DMS53 treated with DMSO at 0.1 percent for 48 hours (cell line): ENCODE results near the gene CD44.

Experiments used
- DNase-seq: peaks from one replicate; lab custom pipeline; 2025; ENCODE audit not compliant: unreplicated experiment; lab: John Stamatoyannopoulos, UW

Gene CD44

DNA sequence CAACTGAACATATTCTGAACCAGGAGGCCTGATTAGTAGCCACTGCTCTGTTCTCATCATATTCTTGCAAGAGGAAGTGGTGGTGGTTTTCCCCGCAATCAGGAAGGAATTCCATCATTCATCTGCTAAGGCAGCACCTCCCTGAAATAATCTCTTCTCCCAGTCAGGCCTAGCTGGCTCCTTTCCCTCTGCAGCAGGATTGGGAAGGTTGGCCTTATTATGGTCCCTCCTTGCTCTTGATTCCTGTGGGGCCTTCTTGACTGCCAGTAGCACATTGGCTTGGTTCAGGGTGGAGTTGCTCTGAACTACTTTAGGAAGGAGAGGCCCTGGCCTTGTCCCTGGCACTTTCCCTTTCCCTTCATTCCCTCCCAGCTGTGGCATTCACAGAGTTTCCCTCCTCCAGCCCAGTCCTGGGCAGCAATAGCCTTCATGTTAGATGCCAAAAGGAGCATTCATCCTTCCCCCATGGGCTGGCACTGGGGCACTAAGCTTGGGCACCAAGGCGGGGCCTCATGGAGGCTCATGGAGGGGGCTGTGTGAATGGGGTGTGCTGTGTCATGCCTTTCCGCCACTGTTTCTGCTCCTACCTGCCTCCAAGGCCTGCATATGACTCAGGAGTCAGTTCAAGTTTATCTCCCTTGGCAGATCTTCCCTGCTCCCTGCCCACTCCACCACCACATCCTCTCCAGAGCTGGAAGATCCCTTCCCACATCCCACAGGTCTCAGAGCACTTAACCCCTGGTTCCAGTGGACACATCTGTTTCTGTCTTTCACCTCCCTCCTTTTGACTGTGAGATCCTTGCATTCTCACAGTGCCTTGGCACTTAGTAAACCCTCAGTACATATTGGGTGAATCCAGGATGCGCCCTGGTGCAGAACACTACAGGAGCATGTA, 27.6 kb upstream of the CD44 start:
- no peak for DNase-seq

- DNase-seq, result no peak
These were observed 26.7 kb upstream of the CD44 start for GRCh38 chr11:35112056-35112845.

- no peak for DNase-seq
These were observed 26.2 kb upstream of the CD44 start for GRCh38 chr11:35112846-35113105.

DNA sequence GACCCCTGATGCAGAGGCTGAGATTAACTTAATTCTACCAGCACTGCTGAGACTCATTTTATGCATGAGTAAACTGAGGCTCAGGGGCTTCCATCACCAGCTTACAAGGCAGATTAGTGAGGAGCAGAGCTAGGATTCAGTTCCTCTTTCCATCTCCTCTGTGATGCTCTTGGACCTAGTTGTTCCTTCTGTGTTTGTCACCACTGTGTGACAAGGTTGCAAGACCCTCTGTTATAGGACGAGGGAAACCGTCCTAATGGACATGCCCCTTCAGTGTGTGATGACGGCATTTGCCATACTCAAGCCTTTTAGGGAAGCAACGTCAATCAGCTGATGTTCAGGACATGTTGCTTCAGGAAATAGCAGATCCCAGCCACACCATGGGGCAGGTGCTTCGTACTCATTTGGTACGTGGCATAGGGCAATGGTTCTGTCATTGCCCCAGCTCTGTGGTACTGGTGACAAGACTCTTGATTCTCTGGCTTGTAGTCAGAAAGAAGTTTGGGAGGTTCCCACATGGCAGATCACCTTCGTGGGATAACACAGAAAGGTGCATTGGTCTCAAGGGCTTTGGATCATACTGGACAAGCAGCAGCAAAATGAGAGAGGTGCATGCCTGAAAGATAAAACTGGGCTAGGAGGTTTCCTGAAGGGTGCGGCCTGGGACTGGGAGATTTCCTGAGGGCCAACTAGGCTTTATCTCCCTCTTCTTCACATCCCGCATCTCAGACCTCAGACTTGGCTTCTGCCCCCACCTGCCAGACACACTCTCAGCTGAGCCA, 23.9 kb upstream of the CD44 start:
- DNase-seq, result no peak

GRCh38 chr11:35115688-35116030, 23.3 kb upstream of the CD44 start:
- DNase-seq, result no peak

DNA sequence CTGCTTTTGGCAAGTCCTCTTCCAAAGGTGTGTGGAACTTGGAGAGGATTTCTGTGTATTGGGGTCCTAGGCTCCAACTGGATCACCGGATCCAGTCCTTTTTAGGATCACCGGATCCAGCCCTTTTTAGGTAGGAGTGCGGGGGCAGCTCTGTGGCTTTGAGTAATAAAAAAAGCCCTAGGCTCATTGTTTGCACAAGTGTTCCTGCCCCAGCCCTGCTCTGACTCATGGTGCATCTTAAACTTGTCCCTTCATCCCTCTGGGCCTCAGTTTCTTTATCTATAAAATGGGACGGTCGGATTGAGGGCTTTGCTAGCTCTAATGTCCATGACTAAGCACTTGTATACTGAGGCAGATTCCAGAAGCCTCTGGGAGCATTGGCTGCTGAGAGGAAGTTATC, 22.7 kb upstream of the CD44 start:
- no peak for DNase-seq

GRCh38 chr11:35116762-35117640, 22.0 kb upstream of the CD44 start:
- no peak for DNase-seq

DNA sequence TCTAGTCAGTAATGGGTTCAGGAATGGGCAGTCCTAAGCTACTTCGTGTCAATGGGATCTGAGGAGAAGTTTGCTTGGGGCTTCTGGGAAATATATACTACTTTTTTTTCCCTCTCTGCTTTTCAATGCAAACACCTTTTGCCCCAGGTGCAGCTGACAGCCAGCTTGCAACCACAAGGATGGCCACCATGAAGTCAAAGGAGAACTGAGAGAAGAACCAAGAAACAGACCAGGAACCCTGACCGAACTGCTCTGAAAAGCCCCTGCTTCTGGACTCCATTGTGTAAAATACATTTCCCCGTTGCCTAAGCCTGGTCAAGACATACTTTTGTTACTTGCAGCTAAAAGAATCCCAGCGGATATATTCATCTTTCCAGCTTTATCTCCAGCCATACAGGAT, 20.1 kb upstream of the CD44 start:
- no peak for DNase-seq

DNA sequence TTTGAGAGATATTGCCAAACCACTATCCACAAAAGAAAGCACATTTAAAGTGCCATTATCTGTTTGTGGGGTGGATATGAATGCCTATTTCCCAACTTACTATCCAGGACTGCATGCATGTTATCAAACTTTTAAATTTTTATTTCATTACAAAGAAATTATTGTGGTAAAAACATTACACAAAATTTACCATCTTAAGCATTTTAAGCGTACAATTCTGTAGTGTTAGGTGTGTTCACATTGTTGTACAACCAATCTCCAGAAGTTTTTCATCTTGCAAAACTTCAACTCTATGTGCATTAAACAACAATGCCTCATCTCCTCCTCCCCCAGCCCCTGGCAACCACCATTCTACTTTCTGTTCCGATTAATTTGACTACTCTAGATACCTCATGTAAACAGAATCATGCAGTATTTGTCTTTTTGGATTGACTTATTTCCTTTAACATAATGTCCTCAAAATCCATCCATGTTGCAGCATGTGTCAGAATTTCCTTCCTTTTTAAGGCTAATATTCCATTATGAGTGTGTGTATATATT, 17.6 kb upstream of the CD44 start:
- no peak for DNase-seq

GRCh38 chr11:35122308-35122707, 16.7 kb upstream of the CD44 start:
- no peak for DNase-seq

- no peak for DNase-seq
These were observed 12.7 kb upstream of the CD44 start for GRCh38 chr11:35126000-35126878.

- DNase-seq, result no peak
These were observed 11.9 kb upstream of the CD44 start for GRCh38 chr11:35126879-35127581.

DNA sequence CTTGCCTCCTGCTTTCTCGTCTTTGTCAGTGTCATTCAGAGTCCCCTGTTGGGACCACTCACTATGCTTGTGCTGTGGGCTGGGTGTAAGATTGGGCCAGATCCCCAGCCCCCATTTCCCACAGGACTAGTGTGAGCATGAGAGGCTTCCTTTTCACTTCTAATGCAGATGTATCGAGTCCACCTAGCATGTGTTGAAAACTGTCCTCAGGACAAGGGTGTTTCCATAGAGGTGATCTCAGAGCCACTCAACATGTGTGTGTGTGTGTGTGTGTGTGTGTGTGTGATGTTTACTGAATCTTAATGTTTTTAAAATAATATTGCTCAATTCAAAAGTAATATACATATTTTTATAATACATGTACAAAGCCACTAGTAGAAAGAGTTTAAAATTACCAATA, 11.4 kb upstream of the CD44 start:
- no peak for DNase-seq

DNA sequence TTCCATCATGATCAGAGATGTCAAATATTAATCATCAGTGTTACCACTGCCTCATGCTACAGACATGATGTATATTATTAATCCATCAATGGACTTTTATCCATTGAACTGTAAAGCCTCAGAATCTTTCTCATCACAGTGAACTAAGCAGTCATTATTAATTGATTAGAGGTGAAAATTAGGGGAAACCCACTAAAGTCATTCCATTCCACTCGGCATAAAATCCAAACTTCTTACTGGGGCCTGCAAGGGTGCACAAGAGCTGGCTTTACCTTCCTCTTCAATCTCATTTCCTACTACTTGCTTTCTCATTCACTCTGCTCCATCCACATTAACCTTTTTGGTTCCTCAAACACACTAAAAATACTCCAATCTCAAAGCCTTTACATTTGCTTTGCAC, 7.9 kb upstream of the CD44 start:
- DNase-seq, result no peak

DNA sequence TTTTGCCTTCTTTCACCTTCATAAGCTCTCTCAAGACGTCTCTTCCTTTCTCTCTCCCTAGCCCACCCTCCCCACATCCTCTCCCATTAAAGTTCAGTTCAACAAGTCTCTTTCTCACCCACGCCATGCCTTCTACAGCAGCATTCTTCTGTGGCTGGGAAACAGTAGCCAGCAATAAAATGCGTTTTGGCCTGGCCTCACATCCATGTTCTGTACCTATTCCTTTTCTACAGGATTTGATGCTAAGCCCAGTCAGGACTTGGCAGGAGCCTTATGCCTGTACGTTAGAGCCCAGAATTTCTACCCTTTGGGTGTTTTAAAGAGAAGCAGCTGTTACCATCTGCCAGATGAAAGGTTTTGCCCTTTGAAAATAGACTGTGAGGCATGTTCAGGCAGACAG, 7.1 kb upstream of the CD44 start:
- no peak for DNase-seq

DNA sequence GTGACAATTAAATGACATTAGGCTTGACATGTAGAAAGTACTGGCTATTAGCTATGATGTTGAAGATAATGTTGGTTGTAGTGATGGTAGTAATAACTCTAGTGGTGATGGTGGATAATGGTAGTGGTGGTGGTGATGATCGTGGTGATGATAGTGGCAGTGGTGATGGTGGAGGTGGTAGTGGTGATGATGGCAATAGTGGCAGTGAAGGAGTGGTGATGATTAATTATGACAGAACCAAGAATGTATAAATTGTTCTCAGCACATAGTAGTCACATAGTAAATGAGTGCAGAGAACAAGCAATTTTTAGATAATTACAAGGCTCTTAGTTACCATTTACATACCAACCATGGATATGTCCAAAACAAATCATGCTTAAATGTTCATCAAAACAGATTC, 5.3 kb upstream of the CD44 start:
- DNase-seq, result no peak

- DNase-seq, result no peak
These were observed 4.4 kb upstream of the CD44 start for GRCh38 chr11:35134403-35135148.

GRCh38 chr11:35135222-35135621, 3.7 kb upstream of the CD44 start:
- no peak for DNase-seq
